ENCODE results near the gene GALR1. TPM values are rescaled to one million over a fixed set of nuclear protein-coding genes. Genes with fewer than 3 reads are reported as not detected.

GALR1 gene
- total RNA-seq, 1 experiment from 2014 or later = 0.11 TPM

DNA sequence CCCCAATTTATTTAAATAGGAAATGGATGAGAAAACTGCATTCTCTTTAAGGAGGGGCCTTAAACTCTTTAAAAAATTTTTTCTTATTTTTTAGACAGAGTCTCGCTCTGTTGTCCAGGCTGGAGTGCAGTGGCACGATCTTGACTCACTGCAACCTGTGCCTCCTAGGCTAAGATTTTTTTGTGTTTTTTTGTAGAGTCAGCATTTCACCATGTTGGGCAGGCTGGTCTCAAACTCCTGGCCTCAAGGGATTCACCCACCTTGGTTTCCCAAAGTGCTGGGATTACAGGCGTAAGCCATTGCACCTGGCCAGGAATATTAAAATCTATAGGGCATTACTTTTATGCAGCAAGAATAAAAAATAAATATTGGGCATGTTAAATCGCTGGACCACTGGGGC is 56.0 kb downstream of the GALR1 start:
- H3K4me3 Mint-ChIP-seq = no peak overlapping the region
- POLR2A ChIA-PET = no interaction called here
- no peaks in the 10 kb centered on the region for H3K36me3 Mint-ChIP-seq
- H3K9me3 Mint-ChIP-seq = no peaks in the 10 kb centered on the region
- TF ChIP-seq TCF7 (CRISPR knock-in tag; IDR thresholded peaks at IDR 0.05; ENCODE audit: low read depth) (no peak), ZNF121 (CRISPR knock-in tag; IDR thresholded peaks at IDR 0.05) (no peak), ATF6 (CRISPR knock-in tag; IDR thresholded peaks at IDR 0.05) (no peak), RORB (CRISPR knock-in tag; IDR thresholded peaks at IDR 0.05) (no peak), MXD4 (CRISPR knock-in tag; IDR thresholded peaks at IDR 0.05; ENCODE audit: borderline replicate concordance) (no peak), CBFB (CRISPR knock-in tag; IDR thresholded peaks at IDR 0.05; ENCODE audit: low read depth) (no peak), NFATC4 (CRISPR knock-in tag; IDR thresholded peaks at IDR 0.05) (no peak), EMX1 (CRISPR knock-in tag; IDR thresholded peaks at IDR 0.05) (no peak)
- TF ChIP-seq, protein P1, sequence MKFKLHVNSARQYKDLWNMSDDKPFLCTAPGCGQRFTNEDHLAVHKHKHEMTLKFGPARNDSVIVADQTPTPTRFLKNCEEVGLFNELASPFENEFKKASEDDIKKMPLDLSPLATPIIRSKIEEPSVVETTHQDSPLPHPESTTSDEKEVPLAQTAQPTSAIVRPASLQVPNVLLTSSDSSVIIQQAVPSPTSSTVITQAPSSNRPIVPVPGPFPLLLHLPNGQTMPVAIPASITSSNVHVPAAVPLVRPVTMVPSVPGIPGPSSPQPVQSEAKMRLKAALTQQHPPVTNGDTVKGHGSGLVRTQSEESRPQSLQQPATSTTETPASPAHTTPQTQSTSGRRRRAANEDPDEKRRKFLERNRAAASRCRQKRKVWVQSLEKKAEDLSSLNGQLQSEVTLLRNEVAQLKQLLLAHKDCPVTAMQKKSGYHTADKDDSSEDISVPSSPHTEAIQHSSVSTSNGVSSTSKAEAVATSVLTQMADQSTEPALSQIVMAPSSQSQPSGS (CRISPR knock-in tag; IDR thresholded peaks at IDR 0.05; ENCODE audit: borderline replicate concordance, low read depth) = no peak
- TF ChIP-seq, protein P2, sequence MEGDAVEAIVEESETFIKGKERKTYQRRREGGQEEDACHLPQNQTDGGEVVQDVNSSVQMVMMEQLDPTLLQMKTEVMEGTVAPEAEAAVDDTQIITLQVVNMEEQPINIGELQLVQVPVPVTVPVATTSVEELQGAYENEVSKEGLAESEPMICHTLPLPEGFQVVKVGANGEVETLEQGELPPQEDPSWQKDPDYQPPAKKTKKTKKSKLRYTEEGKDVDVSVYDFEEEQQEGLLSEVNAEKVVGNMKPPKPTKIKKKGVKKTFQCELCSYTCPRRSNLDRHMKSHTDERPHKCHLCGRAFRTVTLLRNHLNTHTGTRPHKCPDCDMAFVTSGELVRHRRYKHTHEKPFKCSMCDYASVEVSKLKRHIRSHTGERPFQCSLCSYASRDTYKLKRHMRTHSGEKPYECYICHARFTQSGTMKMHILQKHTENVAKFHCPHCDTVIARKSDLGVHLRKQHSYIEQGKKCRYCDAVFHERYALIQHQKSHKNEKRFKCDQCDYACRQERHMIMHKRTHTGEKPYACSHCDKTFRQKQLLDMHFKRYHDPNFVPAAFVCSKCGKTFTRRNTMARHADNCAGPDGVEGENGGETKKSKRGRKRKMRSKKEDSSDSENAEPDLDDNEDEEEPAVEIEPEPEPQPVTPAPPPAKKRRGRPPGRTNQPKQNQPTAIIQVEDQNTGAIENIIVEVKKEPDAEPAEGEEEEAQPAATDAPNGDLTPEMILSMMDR (IDR thresholded peaks at IDR 0.05) = no peak
- TF ChIP-seq, protein P3, sequence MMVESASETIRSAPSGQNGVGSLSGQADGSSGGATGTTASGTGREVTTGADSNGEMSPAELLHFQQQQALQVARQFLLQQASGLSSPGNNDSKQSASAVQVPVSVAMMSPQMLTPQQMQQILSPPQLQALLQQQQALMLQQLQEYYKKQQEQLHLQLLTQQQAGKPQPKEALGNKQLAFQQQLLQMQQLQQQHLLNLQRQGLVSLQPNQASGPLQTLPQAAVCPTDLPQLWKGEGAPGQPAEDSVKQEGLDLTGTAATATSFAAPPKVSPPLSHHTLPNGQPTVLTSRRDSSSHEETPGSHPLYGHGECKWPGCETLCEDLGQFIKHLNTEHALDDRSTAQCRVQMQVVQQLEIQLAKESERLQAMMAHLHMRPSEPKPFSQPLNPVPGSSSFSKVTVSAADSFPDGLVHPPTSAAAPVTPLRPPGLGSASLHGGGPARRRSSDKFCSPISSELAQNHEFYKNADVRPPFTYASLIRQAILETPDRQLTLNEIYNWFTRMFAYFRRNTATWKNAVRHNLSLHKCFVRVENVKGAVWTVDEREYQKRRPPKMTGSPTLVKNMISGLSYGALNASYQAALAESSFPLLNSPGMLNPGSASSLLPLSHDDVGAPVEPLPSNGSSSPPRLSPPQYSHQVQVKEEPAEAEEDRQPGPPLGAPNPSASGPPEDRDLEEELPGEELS (CRISPR knock-in tag; IDR thresholded peaks at IDR 0.05) = no peak
- TF ChIP-seq, protein P4, sequence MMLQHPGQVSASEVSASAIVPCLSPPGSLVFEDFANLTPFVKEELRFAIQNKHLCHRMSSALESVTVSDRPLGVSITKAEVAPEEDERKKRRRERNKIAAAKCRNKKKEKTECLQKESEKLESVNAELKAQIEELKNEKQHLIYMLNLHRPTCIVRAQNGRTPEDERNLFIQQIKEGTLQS (CRISPR knock-in tag; conservative IDR thresholded peaks at IDR 0.05) = no peak
- H3K27ac Mint-ChIP-seq = no peak overlapping the region
- ATAC-seq (no peak), DNase-seq (ENCODE audit: low spot score) (no peak)
- peaks cover 10% of the 10 kb centered on the region for H3K4me1 Mint-ChIP-seq
- CTCF ChIA-PET = no interaction called here
- peaks cover 1% of the 10 kb centered on the region; the same call in 1 of the 2 replicates for H3K27me3 Mint-ChIP-seq (ENCODE audit: low read depth)

GRCh38 chr18:77308216-77308615 is 58.6 kb downstream of the GALR1 start:
- ChIA-PET POLR2A (no interaction called here), CTCF (no interaction called here)
- Mint-ChIP-seq H3K4me1 (0 out of 2 replicates have a peak, but pooled peaks cover 4% of the 10 kb centered on the region), H3K36me3 (no peaks in the 10 kb centered on the region), H3K4me3 (no peak overlapping the region), H3K27me3 (ENCODE audit: low read depth) (no peaks in the 10 kb centered on the region), H3K27ac (no peak overlapping the region), H3K9me3 (peaks cover 10% of the 10 kb centered on the region; the same call in 1 of the 2 replicates)
- no peak for ATAC-seq
- DNase-seq (ENCODE audit: low spot score) = no peak
- no peak for TF ChIP-seq NFATC4 (CRISPR knock-in tag; IDR thresholded peaks at IDR 0.05)
- no peak for TF ChIP-seq NFYB (CRISPR knock-in tag; conservative IDR thresholded peaks at IDR 0.05; ENCODE audit: low read depth)
- TF ChIP-seq JUN (CRISPR knock-in tag; IDR thresholded peaks at IDR 0.05) = no peak
- TF ChIP-seq, protein P5, sequence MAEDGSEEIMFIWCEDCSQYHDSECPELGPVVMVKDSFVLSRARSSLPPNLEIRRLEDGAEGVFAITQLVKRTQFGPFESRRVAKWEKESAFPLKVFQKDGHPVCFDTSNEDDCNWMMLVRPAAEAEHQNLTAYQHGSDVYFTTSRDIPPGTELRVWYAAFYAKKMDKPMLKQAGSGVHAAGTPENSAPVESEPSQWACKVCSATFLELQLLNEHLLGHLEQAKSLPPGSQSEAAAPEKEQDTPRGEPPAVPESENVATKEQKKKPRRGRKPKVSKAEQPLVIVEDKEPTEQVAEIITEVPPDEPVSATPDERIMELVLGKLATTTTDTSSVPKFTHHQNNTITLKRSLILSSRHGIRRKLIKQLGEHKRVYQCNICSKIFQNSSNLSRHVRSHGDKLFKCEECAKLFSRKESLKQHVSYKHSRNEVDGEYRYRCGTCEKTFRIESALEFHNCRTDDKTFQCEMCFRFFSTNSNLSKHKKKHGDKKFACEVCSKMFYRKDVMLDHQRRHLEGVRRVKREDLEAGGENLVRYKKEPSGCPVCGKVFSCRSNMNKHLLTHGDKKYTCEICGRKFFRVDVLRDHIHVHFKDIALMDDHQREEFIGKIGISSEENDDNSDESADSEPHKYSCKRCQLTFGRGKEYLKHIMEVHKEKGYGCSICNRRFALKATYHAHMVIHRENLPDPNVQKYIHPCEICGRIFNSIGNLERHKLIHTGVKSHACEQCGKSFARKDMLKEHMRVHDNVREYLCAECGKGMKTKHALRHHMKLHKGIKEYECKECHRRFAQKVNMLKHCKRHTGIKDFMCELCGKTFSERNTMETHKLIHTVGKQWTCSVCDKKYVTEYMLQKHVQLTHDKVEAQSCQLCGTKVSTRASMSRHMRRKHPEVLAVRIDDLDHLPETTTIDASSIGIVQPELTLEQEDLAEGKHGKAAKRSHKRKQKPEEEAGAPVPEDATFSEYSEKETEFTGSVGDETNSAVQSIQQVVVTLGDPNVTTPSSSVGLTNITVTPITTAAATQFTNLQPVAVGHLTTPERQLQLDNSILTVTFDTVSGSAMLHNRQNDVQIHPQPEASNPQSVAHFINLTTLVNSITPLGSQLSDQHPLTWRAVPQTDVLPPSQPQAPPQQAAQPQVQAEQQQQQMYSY (CRISPR knock-in tag; IDR thresholded peaks at IDR 0.05) = no peak
- TF ChIP-seq PRRX2 (CRISPR knock-in tag; IDR thresholded peaks at IDR 0.05) = no peak
- TF ChIP-seq, protein P6, sequence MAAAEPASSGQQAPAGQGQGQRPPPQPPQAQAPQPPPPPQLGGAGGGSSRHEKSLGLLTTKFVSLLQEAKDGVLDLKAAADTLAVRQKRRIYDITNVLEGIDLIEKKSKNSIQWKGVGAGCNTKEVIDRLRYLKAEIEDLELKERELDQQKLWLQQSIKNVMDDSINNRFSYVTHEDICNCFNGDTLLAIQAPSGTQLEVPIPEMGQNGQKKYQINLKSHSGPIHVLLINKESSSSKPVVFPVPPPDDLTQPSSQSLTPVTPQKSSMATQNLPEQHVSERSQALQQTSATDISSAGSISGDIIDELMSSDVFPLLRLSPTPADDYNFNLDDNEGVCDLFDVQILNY (CRISPR knock-in tag; IDR thresholded peaks at IDR 0.05) = no peak
- no peak for TF ChIP-seq HMGXB4 (CRISPR knock-in tag; IDR thresholded peaks at IDR 0.05)
- TF ChIP-seq ZNF263 (CRISPR knock-in tag; IDR thresholded peaks at IDR 0.05; ENCODE audit: low read depth) = no peak
- TF ChIP-seq, protein P4 (CRISPR knock-in tag; conservative IDR thresholded peaks at IDR 0.05) = no peak
